Chondrocyte (in vitro differentiated cells): ENCODE data around the gene SORL1. TPM values are rescaled to one million over a fixed set of nuclear protein-coding genes. Genes with fewer than 3 reads are reported as not detected.
"Not testable (repeated sequence)": the region's sequence is repeated elsewhere in the genome, so short reads cannot be mapped to it uniquely, and the experiment has no call there.

Experiments
- DNase-seq: peaks from one replicate; pipeline ENCODE4 v3.0.0; 2021; ENCODE audit warnings: mixed read lengths, low spot score
- H3K27ac Mint-ChIP-seq: one replicate; pipeline ENCODE4 v1.8.0; 2021; ENCODE audit warnings: mild to moderate bottlenecking, moderate library complexity, mixed read lengths; ENCODE audit not compliant: unreplicated experiment
- H3K27me3 Mint-ChIP-seq: 2 replicates; pipeline ENCODE4 v1.8.0; 2021; ENCODE audit warnings: low read depth, mixed read lengths
- H3K36me3 Mint-ChIP-seq: 2 replicates; pipeline ENCODE4 v1.8.0; 2021; ENCODE audit warnings: low read depth, mixed read lengths
- H3K4me1 Mint-ChIP-seq: 2 replicates; pipeline ENCODE4 v1.8.0; 2021; ENCODE audit warnings: low read depth, mild to moderate bottlenecking, mixed read lengths
- H3K4me3 Mint-ChIP-seq: one replicate; pipeline ENCODE4 v1.8.0; 2021; ENCODE audit warnings: mild to moderate bottlenecking, moderate library complexity, mixed read lengths; ENCODE audit not compliant: unreplicated experiment
- H3K9me3 Mint-ChIP-seq: 2 replicates; pipeline ENCODE4 v1.8.0; 2021; ENCODE audit warnings: low read depth, mixed read lengths
- CTCF ChIP-seq: fragments of 200-600 bp; sonication (generic); IDR thresholded peaks from 2 replicates; pipeline ENCODE4 v1.5.0; 2021; ENCODE audit warnings: antibody characterized with exemption, mild to moderate bottlenecking, moderate library complexity
- total RNA-seq: library from RNA; stranded (reverse); gene quantifications from 3 replicates; pipeline ENCODE4 v1.2.1, GENCODE V29; 2021

The SORL1 gene
- total RNA-seq, 1 donor from 2014 or later, result 0.87 TPM

DNA sequence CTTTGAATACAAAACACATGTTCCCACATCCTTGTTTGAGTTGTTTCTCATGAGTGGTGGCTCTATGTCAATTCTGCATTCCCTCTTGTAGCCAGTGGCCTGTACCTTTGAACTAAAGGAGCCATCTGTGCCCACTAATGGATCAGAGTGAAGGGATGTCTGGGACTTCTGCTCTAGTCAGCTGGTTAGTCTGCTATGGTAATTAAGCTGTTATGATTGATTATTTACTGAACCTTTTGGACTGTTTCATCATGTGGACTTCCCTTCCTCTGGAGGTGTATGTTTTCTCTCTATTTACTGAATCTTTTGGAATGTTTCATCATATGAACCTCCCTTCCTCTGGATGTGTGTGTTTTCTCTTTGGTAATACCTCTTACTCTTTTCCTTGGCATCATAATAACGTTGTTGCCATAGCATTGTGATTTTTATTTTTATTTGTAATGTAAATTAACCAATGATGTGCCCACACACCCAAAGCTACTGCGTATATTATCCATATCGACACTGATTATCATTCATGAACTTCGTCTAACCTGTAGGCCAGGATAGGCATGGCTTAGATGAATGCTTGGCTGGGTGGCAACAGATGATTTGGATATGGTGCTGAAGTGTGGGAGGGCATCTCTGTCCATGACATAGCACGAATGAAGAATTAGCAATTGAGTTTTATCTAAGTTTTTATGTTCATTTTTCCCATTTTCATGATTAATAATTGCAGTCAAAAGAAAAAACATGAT is 113.0 kb downstream of the SORL1 start:
- no peak for DNase-seq
- peaks cover 1% of the 10 kb centered on the region for H3K36me3 Mint-ChIP-seq
- no peak for TF ChIP-seq CTCF

DNA sequence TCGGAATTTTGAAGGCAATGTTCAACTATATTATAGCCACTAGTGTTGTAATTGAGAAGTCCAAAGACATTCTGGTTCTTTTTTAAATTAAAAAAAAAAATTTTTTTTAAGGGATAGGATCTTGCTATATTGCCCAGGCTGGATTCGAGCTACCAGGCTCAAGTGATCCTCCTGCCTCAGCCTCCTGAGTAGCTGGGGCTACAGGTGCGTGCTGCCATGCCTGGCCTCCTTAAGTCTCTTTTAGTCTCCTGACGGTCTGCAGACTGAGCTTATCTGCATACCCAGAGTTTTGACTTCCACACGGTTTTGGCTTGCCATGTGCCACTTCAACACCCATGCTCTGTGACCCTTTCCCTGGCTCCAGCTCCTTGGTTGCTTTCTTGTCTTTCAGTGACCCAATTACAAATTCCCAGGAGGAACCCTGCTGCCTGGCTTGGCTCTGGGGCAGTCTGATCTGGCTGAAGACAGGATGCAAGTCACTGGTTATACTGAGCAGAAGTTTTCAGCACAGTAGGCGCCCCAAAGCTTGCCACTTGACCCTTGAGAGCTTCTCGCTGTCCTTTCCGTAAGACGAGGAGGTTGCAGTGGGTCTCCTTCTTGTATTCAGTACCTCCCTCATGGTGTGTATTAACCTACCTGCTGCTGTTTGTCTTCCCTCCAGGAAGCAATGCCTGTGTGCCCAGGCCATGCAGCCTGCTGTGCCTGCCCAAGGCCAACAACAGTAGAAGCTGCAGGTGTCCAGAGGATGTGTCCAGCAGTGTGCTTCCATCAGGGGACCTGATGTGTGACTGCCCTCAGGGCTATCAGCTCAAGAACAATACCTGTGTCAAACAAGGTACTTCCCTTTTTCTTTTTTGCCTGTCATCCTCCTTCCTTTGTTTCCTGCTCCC is 114.4 kb downstream of the SORL1 start:
- no peak for TF ChIP-seq CTCF
- Mint-ChIP-seq H3K36me3 (peaks cover 1% of the 10 kb centered on the region), H3K4me3 (no peak overlapping the region), H3K27ac (no peak overlapping the region), H3K27me3 (peaks cover 10% of the 10 kb centered on the region), H3K4me1 (peaks cover 12% of the 10 kb centered on the region), H3K9me3 (no peaks in the 10 kb centered on the region)
- no peak for DNase-seq

More for the DNA sequence above, 113.0 kb downstream of the SORL1 start:
- Mint-ChIP-seq H3K27ac (no peak overlapping the region), H3K4me1 (peaks cover 12% of the 10 kb centered on the region), H3K27me3 (peaks cover 19% of the 10 kb centered on the region), H3K9me3 (no peaks in the 10 kb centered on the region), H3K4me3 (no peak overlapping the region)

- peaks cover 12% of the 10 kb centered on the region for H3K4me1 Mint-ChIP-seq
- DNase-seq, result no peak
- no peaks in the 10 kb centered on the region for H3K9me3 Mint-ChIP-seq
- no peak overlapping the region for H3K27ac Mint-ChIP-seq
- H3K4me3 Mint-ChIP-seq, result no peak overlapping the region
- H3K27me3 Mint-ChIP-seq, result peaks cover 12% of the 10 kb centered on the region
- peaks cover 1% of the 10 kb centered on the region for H3K36me3 Mint-ChIP-seq
- no peak for TF ChIP-seq CTCF
These were observed 115.9 kb downstream of the SORL1 start for GRCh38 chr11:121567995-121568394.

DNA sequence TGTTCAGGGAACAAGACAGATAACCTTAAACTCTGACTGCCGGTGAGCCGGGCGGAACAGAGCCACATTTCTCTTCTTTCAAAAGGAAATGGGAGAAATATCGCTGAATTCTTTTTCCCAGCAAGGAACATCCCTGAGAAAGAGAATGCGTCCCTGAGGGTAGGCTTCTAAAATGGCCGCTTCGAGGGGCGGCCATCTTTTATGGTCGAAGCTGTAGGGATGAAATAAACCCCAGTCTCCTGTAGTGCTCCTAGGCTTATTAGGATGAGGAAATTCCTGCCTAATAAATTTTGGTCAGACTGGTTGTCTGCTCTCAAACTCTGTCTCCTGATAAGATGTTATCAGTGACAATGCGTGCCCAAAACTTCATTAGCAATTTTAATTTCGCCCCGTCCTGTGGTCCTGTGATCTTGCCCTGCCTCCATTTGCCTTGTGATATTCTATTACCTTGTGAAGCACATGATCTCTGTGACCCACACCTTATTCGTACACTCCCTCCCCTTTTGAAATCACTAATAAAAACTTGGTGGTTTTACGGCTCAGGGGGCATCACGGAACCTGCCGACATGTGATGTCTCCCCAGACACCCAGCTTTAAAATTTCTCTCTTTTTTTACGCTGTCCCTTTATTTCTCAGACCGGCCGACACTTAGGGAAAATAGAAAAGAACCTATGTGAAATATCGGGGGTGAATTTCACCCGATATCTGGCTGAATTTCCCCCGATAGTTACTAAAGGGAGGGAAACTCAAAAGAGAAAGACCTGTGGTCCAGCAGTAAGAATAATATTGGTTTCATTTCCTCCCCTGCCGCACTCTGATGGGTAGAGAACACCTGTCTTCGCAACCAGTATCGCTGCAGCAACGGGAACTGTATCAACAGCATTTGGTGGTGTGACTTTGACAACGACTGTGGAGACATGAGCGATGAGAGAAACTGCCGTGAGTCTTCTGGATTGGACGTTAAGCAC is 117.5 kb downstream of the SORL1 start:
- H3K36me3 Mint-ChIP-seq, DNase-seq, H3K4me3 Mint-ChIP-seq, H3K9me3 Mint-ChIP-seq, H3K27ac Mint-ChIP-seq, H3K4me1 Mint-ChIP-seq: not testable (repeated sequence)
- peaks cover 19% of the 10 kb centered on the region for H3K27me3 Mint-ChIP-seq

DNA sequence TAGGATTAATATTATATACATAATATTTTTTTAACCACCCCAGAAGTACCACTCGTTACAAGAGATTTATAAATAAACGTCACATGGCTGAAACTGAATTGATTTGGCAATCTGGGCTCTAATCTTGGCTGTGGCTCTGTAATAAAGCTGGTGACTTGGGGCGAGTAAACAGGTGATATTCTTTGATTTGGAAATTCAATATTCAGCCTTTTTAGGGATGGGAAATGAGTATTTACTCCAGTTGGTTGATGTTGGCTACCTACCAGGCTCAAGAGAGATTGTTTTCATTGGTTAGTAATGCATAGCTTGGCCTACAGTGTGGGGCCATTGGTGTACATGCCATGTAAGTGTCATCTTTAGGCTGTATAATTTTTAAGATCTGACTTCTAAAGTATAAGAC is 118.3 kb downstream of the SORL1 start:
- no peak for TF ChIP-seq CTCF
- H3K27me3 Mint-ChIP-seq, result peaks cover 24% of the 10 kb centered on the region
- no peak overlapping the region for H3K4me3 Mint-ChIP-seq
- H3K9me3 Mint-ChIP-seq, result no peaks in the 10 kb centered on the region
- peaks cover 11% of the 10 kb centered on the region for H3K4me1 Mint-ChIP-seq
- no peak for DNase-seq
- peaks cover 1% of the 10 kb centered on the region for H3K36me3 Mint-ChIP-seq
- no peak overlapping the region for H3K27ac Mint-ChIP-seq
